NCI-H1105 treated with DMSO at 0.1 percent for 48 hours (cell line): ENCODE data around the gene BARD1.
"Not testable (repeated sequence)": the region's sequence is repeated elsewhere in the genome, so short reads cannot be mapped to it uniquely, and the experiment has no call there.

Experiments used
- DNase-seq: peaks from one replicate; lab custom pipeline; 2025; lab: John Stamatoyannopoulos, UW

BARD1 gene

GRCh38 chr2:214765180-214765579 lies 44.3 kb downstream of the BARD1 start:
- no peak for DNase-seq

DNA sequence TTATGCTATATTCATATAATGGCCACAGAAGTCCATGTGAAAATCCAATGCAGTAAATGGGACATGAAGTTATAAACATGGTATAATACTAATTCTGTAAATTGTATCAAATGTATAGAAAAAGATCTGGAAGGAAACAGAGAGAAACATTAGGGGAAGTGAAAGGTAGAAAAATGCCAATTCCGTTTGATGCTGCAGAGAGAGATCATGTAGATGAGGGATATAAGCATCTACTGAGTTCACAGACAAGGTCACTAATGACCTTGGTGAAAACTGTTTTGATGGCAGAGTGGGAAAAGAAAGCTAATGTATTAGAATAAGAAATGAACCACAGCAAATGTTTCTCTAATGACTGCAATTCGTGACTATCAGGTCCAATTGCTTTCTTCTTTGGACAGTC lies 56.0 kb downstream of the BARD1 start:
- DNase-seq: no peak

- no peak for DNase-seq
Observed at GRCh38 chr2:214750529-214750928, 59.0 kb downstream of the BARD1 start.

DNA sequence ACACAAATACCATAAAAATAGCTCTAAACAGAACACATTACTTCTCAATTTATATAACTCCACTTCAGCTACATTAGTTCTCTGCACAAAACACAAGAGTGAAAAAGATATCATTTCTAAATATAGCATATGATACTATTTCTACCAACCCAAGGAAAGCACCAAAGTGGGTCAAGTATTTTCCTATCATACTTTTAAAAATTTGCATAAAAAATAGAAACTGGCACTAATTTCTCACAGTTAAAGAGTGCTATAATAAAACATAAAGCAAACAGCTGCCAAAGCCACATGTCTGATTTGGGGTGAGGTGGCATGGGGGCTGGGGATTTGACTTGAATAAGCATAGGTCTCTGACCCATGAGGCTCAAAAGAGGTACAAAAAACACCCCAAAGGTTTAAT lies 61.5 kb downstream of the BARD1 start:
- DNase-seq: no peak

DNA sequence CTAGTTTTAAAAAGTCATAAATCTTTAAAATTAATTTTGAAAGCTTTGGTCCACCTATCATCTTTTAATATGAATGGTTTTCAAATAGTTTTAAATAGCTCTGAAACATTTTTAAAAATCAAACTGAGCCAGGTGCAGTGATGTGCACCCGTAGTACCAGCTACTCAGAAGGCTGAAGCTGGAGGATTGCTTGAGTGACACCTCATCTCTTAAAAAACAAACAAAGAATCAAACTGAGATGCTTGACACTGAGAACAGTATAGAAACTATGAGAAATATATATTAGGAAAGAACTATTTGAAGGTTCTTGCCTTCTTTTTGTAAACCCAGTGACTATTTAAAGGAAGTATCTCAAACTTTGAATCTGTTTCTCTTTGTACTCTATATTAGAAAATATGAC lies 67.4 kb downstream of the BARD1 start:
- no peak for DNase-seq

DNA sequence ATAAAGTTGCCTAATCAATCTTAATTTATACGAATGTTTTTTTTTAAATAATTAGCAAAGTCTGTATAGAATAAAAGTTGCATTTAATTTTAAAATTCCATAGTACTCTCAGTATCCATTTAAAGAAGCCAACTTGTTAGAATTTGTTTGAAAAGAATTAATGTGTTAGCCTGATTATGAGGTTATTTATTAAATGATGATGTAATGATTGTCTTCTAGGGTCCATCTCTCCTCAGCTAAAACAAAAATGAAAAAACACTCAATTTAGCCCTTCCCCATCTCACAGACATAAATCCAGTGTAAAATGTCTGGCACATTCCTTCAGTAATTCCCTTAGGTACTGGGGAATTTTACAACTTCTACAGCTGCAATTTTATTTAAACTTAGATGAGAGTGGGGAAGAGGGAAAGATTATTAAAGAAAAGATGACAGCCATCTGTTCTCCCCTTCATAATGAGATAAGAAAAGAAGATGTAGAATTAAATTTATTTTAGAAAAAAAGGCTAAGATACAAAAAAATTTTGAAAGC lies 68.6 kb downstream of the BARD1 start:
- no peak for DNase-seq

GRCh38 chr2:214737188-214737587 lies 72.3 kb downstream of the BARD1 start:
- no peak for DNase-seq

DNA sequence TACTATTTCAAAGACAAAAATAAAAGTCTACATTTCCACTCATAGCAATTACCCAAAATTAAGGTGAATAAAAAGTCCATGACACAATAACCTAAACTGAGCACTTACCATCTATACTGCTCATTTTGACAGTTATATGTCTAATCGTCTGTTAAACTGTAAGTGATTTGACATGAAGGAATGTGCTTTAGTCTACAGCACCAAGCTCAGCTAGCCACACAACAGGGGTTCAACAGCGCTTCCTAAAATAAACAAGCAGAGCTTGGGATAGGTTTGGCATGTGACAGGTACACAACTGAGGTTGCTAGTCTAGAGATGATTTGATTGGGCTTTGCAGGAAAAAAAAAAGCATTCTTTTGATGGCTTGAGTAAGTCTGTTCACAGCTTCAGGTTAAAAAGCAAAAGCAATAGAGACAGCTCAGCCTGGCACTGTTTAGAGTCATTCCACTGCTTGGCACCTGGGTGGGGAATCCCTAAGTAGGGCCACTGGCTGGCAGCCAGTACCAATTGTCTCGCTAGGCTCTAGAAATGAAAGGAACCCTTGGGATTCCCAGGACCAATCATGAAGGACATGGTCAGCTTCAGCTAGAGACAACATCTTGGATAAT lies 78.6 kb downstream of the BARD1 start:
- peak; percentile 11 for DNase-seq

GRCh38 chr2:214730248-214730647 lies 79.2 kb downstream of the BARD1 start:
- no peak for DNase-seq

DNA sequence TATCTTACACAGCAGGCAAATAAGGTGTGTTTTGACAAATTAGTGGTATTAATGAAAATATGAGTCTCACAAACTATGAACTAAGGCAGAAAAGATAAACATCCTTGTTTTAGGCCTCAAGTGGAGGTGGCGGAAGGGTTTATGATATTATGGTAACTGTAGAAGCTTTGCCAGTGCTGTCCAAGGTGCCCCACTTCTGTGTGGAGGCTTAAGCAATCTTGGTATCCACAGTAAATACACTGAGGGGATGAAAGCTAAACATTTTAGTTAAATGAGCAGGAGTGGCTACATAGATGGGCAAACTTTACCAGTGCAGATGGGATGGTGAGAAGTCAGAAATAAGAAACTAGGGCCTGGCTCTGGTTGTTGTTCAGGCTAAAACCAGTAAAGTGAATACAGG lies 84.7 kb downstream of the BARD1 start:
- DNase-seq: no peak

DNA sequence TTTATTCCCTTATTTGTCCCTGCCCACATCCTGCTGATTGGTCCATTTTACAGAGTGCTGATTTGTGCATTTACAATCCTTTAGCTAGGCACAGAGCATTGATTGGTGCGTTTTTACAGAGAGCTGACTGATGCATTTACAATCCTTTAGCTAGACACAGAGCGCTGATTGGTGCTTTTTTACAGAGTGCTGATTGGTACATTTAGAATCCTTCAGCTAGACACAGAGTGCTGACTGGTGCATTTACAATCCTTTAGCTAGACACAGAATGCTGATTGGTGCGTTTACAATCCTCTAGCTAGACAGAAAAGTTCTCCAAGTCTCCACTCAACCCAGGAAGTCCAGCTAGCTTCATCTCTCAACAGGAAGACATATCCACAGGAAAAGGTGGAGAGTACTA lies 91.6 kb downstream of the BARD1 start:
- not testable (repeated sequence) for DNase-seq

DNA sequence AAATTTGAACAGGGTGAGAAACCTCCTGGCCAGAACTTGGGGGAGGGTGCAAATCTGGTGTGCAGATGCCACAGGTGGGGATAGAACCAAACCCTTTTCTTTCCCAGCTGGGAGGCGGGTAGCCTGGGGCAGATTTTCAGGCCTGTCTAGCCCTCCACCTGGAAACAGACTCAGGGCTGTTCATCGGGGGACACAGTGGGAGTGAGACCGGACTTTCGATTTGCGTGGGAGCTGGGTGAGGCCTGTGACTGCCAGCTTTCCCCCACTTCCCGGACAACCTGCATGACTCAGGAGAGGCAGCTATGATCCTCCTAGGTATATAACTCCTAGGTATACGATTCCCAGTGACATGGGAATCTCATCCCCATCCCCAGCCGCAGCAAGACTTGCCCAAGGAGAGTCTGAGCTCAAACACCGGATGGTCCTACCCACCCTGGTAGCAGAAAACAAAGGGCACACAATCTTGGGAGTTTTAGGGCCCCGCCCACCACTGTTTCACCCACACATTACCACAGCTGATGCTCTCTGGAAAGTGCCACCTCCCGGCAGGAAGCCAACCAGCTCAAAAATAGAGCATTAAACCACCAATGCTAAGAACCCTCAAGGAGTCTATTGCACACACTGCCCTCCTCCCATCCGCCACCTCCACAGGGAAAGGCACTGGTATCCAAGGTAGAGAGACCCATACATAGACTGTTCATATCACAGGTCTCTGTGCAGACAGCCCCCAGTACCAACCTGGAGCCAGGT lies 92.5 kb downstream of the BARD1 start:
- no peak for DNase-seq

DNA sequence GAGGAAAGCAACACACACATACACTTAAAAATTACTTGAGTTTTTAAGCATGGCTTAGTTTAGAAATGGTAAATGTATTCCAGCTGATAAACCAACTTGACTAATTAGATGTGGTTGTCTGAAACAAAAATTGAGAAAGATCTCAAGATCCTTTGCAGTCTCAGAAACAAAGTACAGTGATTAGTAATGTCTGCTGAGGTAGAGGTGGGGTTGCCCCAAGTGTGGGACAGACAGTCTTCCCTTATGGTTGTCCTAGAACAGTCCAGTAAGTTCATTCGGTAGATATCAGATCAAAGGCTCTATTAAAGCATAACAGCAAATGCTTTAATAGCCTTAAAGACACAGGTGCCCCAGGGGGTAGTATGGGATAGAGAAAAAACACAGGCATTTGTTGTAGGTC lies 94.5 kb downstream of the BARD1 start:
- DNase-seq: no peak

- DNase-seq: no peak
Observed at GRCh38 chr2:214713080-214713830, 96.2 kb downstream of the BARD1 start.

GRCh38 chr2:214710729-214711128 lies 98.8 kb downstream of the BARD1 start:
- DNase-seq: no peak

DNA sequence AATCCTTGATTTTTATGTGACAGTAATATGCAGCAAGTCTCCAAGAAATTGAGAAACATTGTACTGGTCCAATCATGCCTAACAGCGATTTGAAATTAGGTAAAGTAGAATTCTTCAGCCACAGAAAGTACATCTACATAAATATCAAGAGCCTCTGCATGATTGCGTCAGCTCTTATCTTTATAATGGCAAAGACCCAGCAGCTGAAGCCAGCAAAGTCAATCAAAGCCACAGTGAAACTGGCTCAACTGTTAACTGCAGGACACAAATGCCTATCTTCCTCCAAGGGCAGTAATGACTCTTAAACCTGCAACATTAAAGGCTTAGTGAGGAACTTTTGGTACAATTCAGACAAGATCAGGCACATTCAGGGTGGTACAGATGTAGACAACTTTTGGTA lies 102.5 kb downstream of the BARD1 start:
- DNase-seq: no peak

- no peak for DNase-seq
Observed at GRCh38 chr2:214699236-214699635, 110.2 kb downstream of the BARD1 start.

- DNase-seq: no peak
Observed at GRCh38 chr2:214696681-214697080, 112.8 kb downstream of the BARD1 start.

DNA sequence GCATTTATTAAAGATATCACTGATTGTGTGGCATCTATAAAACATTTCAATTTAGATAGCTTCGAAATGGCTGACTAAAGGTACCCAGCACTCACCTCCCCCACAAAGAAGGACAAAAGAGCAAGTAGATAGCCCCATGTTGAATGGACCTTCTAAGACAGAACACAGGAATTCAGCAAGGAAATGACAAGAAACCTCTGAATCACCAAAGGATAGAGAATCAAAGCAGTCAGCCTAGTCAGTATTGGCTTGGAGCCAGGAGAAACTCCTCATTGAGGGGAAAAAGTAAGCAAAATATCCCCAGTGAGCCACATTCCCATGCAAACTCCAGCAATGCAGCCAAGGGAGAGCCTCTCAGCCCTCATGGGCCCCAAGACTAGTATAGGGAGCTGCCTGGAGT lies 113.7 kb downstream of the BARD1 start:
- DNase-seq: no peak

DNA sequence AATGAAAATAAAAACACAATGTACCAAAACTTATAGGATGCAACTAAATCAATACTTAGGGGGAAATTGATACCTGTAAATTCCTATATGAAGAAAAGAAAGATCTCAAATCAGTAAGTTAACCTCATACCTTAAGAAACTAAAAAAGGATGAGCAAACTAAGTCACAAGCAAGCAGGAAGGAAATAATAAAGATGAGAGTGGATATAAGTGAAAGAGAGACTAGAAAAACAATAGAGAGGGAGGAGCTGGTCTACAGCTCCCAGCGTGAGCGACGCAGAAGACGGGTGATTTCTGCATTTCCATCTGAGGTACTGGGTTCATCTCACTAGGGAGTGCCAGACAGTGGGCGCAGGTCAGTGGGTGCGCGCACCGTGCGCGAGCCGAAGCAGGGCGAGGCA lies 125.9 kb downstream of the BARD1 start:
- DNase-seq: peak; percentile 4

GRCh38 chr2:214679736-214680135 lies 129.7 kb downstream of the BARD1 start:
- no peak for DNase-seq

DNA sequence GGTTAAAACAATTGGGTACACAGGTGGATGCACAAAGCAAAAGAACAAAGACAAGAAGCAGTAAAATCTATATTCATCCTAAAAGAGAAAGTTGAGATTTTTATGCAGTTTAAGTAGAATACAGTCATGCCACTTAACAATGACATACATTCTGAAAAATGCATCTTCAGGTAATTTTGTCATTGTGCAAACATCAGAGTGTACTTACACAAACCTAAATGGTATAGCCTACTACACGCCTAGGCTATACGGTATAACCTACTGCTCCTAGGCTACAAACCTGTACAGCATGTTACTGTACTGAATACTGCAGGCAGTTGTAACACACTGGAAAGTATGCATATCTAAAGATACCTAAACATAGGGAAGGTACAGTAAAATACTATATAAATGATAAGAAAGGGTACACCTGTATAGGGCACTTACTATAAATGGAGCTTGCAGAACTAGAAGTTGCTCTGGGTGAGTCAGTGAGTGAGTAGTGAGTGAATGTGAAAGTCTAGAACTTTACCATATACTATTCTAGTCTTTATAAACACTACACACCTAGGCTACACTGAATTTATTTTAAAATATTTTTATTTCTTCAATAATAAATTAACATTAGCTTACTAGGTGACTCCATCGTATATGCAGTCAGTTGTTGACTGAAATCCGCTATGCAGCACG lies 132.9 kb downstream of the BARD1 start:
- DNase-seq: no peak
